OCI-LY7 (cell line): Measurements from ENCODE around the gene A2M.

ENCODE experiments used
- CTCF ChIP-seq: fragments of 200-600 bp; sonication (generic); conservative IDR thresholded peaks from 2 replicates; pipeline ENCODE4 v1.5.1; 2014; ENCODE audit warnings: mild to moderate bottlenecking, antibody characterized with exemption, low read length, moderate library complexity, mixed read lengths
- EZH2phosphoT487 ChIP-seq: fragments of 200-600 bp; sonication (generic); IDR thresholded peaks from 2 replicates; pipeline ENCODE4 v1.6.1; 2018; ENCODE audit warnings: low read depth, borderline replicate concordance, mild to moderate bottlenecking, mixed run types, antibody characterized with exemption, low read length, moderate library complexity, mixed read lengths

- TF ChIP-seq CTCF: no peak
- TF ChIP-seq EZH2phosphoT487: no peak
These were observed 9.7 kb downstream of the A2M start for GRCh38 chr12:9106067-9106466.
